ENCODE data around the gene NRG3. TPM values are rescaled to one million over a fixed set of nuclear protein-coding genes. Genes with fewer than 3 reads are reported as not detected.

NRG3 gene
- total and polyA plus RNA-seq, 12 donors = 0.46 to 3.8 (median 1.3) TPM

- 77 to 89% (median 87%) methylated on average over 6 to 7 of the region's 7 CpGs for WGBS, 4 donors
- Histone ChIP-seq H3K4me3 (no peak overlapping the region), H3K4me1 (replicated peaks in 1 of 2) (no peaks in the 10 kb centered on the region), H3K9me3 (replicated peaks in 1 of 3) (no peaks in the 10 kb centered on the region), H3K36me3 (replicated peaks in 1 of 2) (no peaks in the 10 kb centered on the region), H3K27ac (no peak overlapping the region), H3K27me3 (no peaks in the 10 kb centered on the region)
- no peak for DNase-seq
- TF ChIP-seq POLR2A (IDR thresholded peaks at IDR 0.05) (no peak), CTCF (IDR thresholded peaks at IDR 0.05) (no peak)
- intact Hi-C loops (cut with DNase I) = no loop called here
Measured at GRCh38 chr10:82815680-82816079, 940.7 kb downstream of the NRG3 start.

GRCh38 chr10:82817676-82818422 is 942.9 kb downstream of the NRG3 start:
- TF ChIP-seq POLR2A (IDR thresholded peaks at IDR 0.05) (no peak), CTCF (IDR thresholded peaks at IDR 0.05) (no peak)
- H3K4me3 ChIP-seq = no peak overlapping the region
- H3K9me3 ChIP-seq (replicated peaks in 1 of 3) = no peaks in the 10 kb centered on the region
- WGBS, 4 donors = 90 to 94% (median 92%) methylated on average over 6 of the region's 6 CpGs
- H3K27ac ChIP-seq = no peak overlapping the region
- no peak for DNase-seq
- H3K27me3 ChIP-seq = no peaks in the 10 kb centered on the region
- no peaks in the 10 kb centered on the region for H3K36me3 ChIP-seq (replicated peaks in 1 of 2)
- intact Hi-C loops (cut with DNase I) = no loop called here
- no peaks in the 10 kb centered on the region for H3K4me1 ChIP-seq (replicated peaks in 1 of 2)

- Histone ChIP-seq H3K4me1 (replicated peaks in 1 of 2) (no peaks in the 10 kb centered on the region), H3K27ac (no peak overlapping the region), H3K27me3 (no peaks in the 10 kb centered on the region), H3K4me3 (no peak overlapping the region), H3K36me3 (replicated peaks in 1 of 2) (no peaks in the 10 kb centered on the region), H3K9me3 (replicated peaks in 1 of 3) (no peaks in the 10 kb centered on the region)
- no peak for TF ChIP-seq POLR2A (IDR thresholded peaks at IDR 0.05)
- no peak for TF ChIP-seq CTCF (IDR thresholded peaks at IDR 0.05)
- 54 to 81% (median 71%) methylated on average over 2 of the region's 2 CpGs for WGBS, 4 donors
- intact Hi-C loops (cut with DNase I) = no loop called here
- no peak for DNase-seq
Measured at GRCh38 chr10:82821043-82821442, 946.0 kb downstream of the NRG3 start.

GRCh38 chr10:82826132-82826531 is 951.1 kb downstream of the NRG3 start:
- WGBS, 4 donors = 92 to 100% (median 96%) methylated on average over 1 of the region's 1 CpG
- Histone ChIP-seq H3K36me3 (replicated peaks in 1 of 2) (no peaks in the 10 kb centered on the region), H3K27me3 (no peaks in the 10 kb centered on the region), H3K4me1 (replicated peaks in 1 of 2) (no peaks in the 10 kb centered on the region), H3K27ac (no peak overlapping the region), H3K9me3 (replicated peaks in 1 of 3) (no peaks in the 10 kb centered on the region), H3K4me3 (no peak overlapping the region)
- TF ChIP-seq POLR2A (IDR thresholded peaks at IDR 0.05) (no peak), CTCF (IDR thresholded peaks at IDR 0.05) (no peak)
- intact Hi-C loops (cut with DNase I) = no loop called here
- no peak for DNase-seq
